Fibroblast of mammary gland (primary cell): ENCODE measurements around the gene ALG12.
A peak's percentile ranks its signal among the peaks of the same experiment; 100 is the strongest.

Experiments
- DNase-seq: peaks from one replicate; pipeline ENCODE4 v3.0.0-alpha.2; 2010; ENCODE audit warnings: low read depth
- H3K4me3 ChIP-seq: 2 replicates; pipeline ENCODE4 v1.5.1; 2011; ENCODE audit warnings: low read depth, mild to moderate bottlenecking, low read length, moderate library complexity; ENCODE audit not compliant: control insufficient read depth
- TF ChIP-seq, protein P1 (sequence below): conservative IDR thresholded peaks from 2 replicates; pipeline ENCODE4 v1.5.1; 2011; ENCODE audit warnings: low read depth, low read length, inconsistent platforms; ENCODE audit not compliant: control insufficient read depth, insufficient read depth

The ALG12 gene

DNA sequence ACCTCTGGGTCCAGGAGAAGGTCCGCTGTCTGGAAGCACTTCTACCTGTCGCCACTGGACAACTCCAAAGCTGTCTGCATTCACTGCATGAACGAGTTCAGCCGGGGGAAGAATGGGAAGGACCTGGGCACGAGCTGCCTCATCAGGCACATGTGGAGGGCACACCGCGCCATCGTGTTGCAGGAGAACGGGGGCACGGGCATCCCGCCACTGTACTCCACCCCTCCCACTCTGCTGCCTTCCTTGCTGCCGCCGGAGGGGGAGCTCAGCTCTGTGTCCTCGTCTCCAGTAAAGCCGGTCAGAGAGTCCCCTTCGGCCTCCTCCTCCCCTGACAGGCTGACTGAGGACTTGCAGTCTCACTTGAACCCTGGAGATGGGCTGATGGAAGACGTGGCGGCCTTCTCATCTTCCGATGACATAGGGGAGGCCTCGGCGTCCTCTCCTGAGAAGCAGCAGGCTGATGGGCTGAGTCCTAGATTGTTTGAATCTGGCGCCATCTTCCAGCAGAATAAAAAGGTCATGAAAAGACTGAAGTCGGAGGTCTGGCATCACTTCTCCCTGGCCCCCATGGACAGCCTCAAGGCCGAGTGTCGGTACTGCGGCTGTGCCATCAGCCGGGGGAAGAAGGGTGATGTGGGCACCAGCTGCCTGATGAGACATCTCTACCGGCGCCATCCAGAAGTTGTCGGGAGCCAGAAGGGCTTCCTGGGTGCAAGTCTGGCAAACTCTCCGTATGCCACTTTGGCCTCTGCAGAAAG is 33.6 kb downstream of the ALG12 start:
- DNase-seq: no peak
- TF ChIP-seq, protein P1, sequence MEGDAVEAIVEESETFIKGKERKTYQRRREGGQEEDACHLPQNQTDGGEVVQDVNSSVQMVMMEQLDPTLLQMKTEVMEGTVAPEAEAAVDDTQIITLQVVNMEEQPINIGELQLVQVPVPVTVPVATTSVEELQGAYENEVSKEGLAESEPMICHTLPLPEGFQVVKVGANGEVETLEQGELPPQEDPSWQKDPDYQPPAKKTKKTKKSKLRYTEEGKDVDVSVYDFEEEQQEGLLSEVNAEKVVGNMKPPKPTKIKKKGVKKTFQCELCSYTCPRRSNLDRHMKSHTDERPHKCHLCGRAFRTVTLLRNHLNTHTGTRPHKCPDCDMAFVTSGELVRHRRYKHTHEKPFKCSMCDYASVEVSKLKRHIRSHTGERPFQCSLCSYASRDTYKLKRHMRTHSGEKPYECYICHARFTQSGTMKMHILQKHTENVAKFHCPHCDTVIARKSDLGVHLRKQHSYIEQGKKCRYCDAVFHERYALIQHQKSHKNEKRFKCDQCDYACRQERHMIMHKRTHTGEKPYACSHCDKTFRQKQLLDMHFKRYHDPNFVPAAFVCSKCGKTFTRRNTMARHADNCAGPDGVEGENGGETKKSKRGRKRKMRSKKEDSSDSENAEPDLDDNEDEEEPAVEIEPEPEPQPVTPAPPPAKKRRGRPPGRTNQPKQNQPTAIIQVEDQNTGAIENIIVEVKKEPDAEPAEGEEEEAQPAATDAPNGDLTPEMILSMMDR: no peak
- no peak overlapping the region for H3K4me3 ChIP-seq

DNA sequence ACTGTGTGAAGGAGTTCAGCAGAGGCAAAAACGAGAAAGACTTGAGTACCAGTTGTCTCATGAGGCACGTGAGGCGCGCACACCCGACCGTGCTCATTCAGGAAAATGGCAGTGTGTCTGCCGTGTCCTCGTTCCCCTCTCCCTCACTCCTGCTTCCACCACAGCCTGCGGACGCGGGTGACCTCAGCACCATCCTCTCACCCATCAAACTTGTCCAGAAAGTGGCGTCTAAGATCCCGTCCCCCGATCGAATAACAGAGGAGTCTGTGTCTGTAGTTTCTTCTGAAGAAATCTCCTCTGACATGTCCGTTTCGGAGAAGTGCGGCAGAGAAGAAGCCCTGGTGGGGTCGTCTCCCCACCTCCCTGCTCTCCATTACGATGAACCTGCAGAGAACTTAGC is 34.2 kb downstream of the ALG12 start:
- no peak for DNase-seq
- TF ChIP-seq, protein P1: no peak

DNA sequence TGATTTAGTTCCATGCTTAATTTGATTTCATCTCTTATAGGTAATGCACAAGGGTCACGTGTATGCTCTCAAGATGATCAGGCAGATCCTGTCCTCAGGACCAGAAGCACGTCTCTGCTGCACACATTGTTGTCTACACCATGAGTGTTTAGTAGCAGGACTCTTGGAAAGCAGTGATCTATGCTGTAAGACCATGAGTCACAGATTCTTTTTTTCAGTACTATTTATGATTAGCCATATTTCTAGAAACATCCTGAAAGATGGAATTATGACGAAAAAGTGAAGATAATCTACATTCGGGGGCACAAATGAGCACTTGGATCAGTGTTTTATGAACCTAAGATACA is 35.0 kb downstream of the ALG12 start:
- peak; percentile 23 for DNase-seq
- H3K4me3 ChIP-seq: no peak overlapping the region
- TF ChIP-seq, protein P1: no peak

More for the DNA sequence above, 34.2 kb downstream of the ALG12 start:
- no peak overlapping the region for H3K4me3 ChIP-seq

DNA sequence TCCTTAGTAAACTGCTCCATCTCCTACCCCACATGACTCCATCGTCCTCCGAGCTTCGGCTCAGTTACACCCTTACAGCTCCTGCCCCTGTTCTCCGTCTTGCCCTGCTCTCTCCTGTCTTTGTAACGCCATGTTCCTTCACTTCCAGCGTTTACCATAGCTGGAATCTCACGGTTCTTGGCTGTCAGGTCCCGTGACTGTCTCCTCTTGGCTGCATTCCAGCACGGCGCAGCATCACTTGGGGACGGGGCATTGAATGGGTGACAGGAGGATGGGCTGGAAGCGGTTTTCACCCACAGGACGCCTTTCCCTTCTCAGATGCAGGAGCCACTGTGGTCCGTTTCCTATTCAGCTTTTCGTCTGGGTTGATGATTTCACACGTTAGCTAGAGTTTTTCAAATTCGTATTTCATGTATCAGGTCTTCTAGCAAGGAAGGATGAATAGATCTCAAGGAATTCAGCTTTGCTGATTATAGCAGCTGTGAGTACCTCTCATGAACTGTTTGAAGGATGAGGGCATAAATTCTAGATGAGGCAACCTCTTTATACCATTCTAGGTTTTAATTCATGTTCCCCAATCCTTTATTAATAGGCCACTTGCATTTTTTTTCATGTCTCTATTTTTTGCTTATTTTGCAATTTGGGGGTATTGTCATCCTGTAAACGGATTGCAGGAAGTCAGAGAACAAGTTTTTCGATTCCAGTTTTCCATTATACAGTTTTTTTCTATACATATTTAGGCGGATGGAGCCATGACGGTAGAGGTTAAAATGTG is 35.5 kb downstream of the ALG12 start:
- TF ChIP-seq, protein P1: no peak
- DNase-seq: no peak
- H3K4me3 ChIP-seq: no peak overlapping the region

DNA sequence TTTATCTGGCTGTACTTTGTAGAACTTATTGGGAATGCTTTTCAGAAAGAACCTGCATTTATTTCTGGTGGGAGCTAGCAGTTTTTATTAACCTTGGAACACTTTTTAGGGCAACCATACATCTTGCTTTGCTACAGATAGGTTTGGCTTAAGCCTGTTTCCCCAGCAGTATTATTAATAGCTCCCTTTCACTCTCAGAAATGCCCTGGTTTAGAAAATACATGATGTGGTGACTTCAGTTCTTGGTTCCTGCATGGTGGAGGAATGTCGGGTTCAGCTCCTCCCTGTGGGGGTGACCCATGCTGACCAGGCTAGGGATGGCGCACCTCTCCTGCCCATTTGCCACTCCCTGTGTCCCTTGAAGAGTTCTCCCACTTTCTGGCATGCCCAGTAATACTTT is 36.4 kb downstream of the ALG12 start:
- no peak for DNase-seq
- no peak overlapping the region for H3K4me3 ChIP-seq
- TF ChIP-seq, protein P1: no peak

DNA sequence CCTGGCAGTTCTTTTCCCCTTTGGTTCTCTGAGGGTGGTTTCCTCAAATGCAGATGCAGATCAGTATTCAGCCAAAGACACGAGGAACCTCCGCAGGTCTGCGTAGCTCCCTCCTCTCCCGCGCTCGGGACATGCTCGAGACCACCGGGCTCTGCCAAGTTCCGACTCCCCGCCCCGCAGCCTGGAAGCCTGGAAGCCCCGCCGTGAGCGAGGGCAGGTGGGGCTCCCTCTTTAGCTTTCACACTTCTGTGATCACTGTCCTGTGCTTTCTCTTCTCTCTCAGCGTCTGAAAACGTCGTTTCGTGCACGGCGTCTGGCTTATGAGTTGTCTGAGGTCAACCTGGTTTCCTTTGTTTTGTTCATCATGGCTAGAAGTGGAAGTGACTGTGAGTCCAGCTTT is 38.0 kb downstream of the ALG12 start:
- DNase-seq: no peak
- H3K4me3 ChIP-seq: no peak overlapping the region
- TF ChIP-seq, protein P1: no peak

DNA sequence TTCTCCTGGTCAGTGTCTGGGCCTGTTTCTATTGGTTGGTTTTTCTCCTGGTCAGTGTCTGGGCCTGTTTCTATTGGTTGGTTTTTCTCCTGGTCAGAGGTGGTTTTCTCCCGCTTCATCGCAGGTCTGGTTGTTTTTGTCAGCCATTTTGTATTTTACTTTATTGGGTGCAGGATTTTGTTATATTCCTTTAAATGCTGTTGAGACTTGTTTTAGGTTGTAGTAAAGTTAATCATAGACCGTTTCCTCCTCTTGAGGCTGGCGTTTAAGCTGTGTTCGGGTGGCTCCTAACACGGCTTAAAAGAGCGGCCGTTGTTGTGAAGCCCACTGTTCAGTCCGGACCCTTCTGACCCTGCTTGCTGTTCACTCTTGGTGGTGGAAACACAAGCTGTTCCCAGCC is 38.4 kb downstream of the ALG12 start:
- TF ChIP-seq, protein P1: no peak
- no peak overlapping the region for H3K4me3 ChIP-seq
- DNase-seq: no peak
